NT2/D1 (cell line): Measurements from ENCODE around the gene CTBP2.

Experiments
- SUZ12 ChIP-seq: IDR thresholded peaks from 2 replicates; pipeline ENCODE4 v1.6.1; 2011; ENCODE audit not compliant: insufficient read length, insufficient read depth; ENCODE audit errors: extremely low read depth
- YY1 ChIP-seq: IDR thresholded peaks from 2 replicates; pipeline ENCODE4 v1.6.1; 2011; ENCODE audit not compliant: insufficient read length, insufficient read depth
- ZNF274 ChIP-seq: IDR thresholded peaks from 2 replicates; pipeline ENCODE4 v1.6.1; 2011; ENCODE audit warnings: mild to moderate bottlenecking, low read depth, low read length

- TF ChIP-seq SUZ12 (no peak), YY1 (no peak), ZNF274 (no peak)
These were observed 24.3 kb downstream of the CTBP2 start for GRCh38 chr10:125136087-125136486.
